Heart right ventricle (tissue), 16 donors: ENCODE data around the gene UGT2B17. TPM values are rescaled to one million over a fixed set of nuclear protein-coding genes. Genes with fewer than 3 reads are reported as not detected.
"Not testable (repeated sequence)": the region's sequence is repeated elsewhere in the genome, so short reads cannot be mapped to it uniquely, and the experiment has no call there.

Experiments
- ATAC-seq, 8 donors: fragments of 200-7000 bp; cut with Tn5 transposase; one replicate each; pipeline ENCODE4 v1.9.1; 2020; ENCODE audit warnings: mild to moderate bottlenecking in 8 of 8, moderate library complexity in 8 of 8, moderate number of reproducible peaks in 1 of 8
- DNase-seq, 2 donors: peaks; one replicate each; pipeline ENCODE4 v3.0.0-alpha.2; 2020
- H3K27ac ChIP-seq, 10 donors: fragments of 200-600 bp; sonication (generic) in 2 of 10; one replicate each; pipeline versions ENCODE4 v1.5.0 to v1.8.0; 2020 to 2022; ENCODE audit warnings: mild to moderate bottlenecking in 3 of 10
- H3K27me3 ChIP-seq, 7 donors: fragments of 200-600 bp; one replicate each; pipeline ENCODE4 v1.8.0; 2021 to 2022; ENCODE audit warnings: mild to moderate bottlenecking in 2 of 7
- H3K36me3 ChIP-seq, 9 donors: fragments of 200-600 bp; sonication (generic) in 1 of 9; one replicate each; pipeline versions ENCODE4 v1.5.0 to v1.8.0; 2020 to 2022; ENCODE audit warnings: mild to moderate bottlenecking in 2 of 9
- H3K4me1 ChIP-seq, 9 donors: fragments of 200-600 bp; sonication (generic) in 1 of 9; one replicate each; pipeline versions ENCODE4 v1.5.0 to v1.8.0; 2020 to 2022; ENCODE audit warnings: mild to moderate bottlenecking in 4 of 9
- H3K4me3 ChIP-seq, 10 donors: fragments of 200-600 bp; sonication (generic) in 2 of 10; one replicate each; pipeline versions ENCODE4 v1.5.0 to v1.8.0; 2020 to 2022; ENCODE audit warnings: mild to moderate bottlenecking in 7 of 10, moderate library complexity in 2 of 10
- H3K9me3 ChIP-seq, 11 donors: fragments of 200-600 bp in 10 of 11; sonication (generic) in 2 of 11; one replicate each; pipeline versions ENCODE4 v1.5.0 to v1.8.0; 2013 to 2022; ENCODE audit warnings: mild to moderate bottlenecking in 2 of 11, control low read depth in 1 of 11, moderate library complexity in 1 of 11
- CTCF ChIP-seq, 9 donors: fragments of 200-600 bp; sonication (generic) in 2 of 9; IDR thresholded peaks; one replicate each; pipeline versions ENCODE4 v1.5.0 to v1.8.0; 2021 to 2022; ENCODE audit warnings: antibody characterized with exemption in 9 of 9, mild to moderate bottlenecking in 5 of 9, moderate library complexity in 1 of 9
- WGBS, 2 donors: extraction: QIAGEN DNeasy Blood & Tissue Kit; methylation state at CpG; one replicate each; pipeline ENCODE4 v1.1.7; 2013; ENCODE audit warnings: inconsistent platforms in 1 of 2; 5-methylcytosine and 5-hydroxymethylcytosine counted together
- intact Hi-C, 10 donors: fragments of 100-400 bp; cut with DNase I; formaldehyde crosslinking; loops; one replicate each; pipeline versions ENCODE4 v1.11.1 to v1.14.2; 2022
- polyA plus RNA-seq, 2 donors: library from polyadenylated mRNA; stranded (reverse); fragments of 200-250 nt; gene quantifications; one replicate each; pipeline ENCODE4 v1.2.3, GENCODE V29; 2013
- total RNA-seq, 10 donors: library from RNA; stranded (reverse); fragmentation: NEBNext Ultra II Directional in 3 of 10; extraction: Animal tissue kit (Norgen Biotek cat#: 25700) in 3 of 10; gene quantifications; one replicate each; pipeline versions ENCODE4 v1.2.1 to v1.2.4, GENCODE V29; 2021 to 2023
- donor health status: Arrhythmogenic right ventricular cardiomyopathy.
- donor health status: ischemic (EF 13 %, LVEDD 7.1; RV severe dilation, severe dysfunction).
- donor health status: healthy with polysubstance abuse.
- donor health status: DM: no; HTN: yes; CAD: no.
- donor health status: DM: no; HTN: no; CAD: no.
- donor health status: ischemic (EF 25% LVEDD 6.9; RV normal size, moderate dysfunction).
- donor health status: ischemic (EF 25% LVEDD 5.7; RV mildly dilated, moderate dysfunction).
- donor health status: healthy.
- donor health status: DM: yes; HTN: yes; CAD: no.
- donor health status: Ischemic cardiomyopathy.
- donor health status: ischemic (EF 35%, LVEDD 5.7; RV mildly dilated, moderate dysfunction).
- donor health status: nonischemic (EF 11% LVEDD 7.7; RV severe dilation, severe dysfunction).
- donor health status: DM: yes; HTN: yes; CAD: no.
- donor health status: PGD.
- donor health status: ischemic (EF 29% LVEDD 5.4; RV normal size, mild dysfunction).
- donor health status: nonischemic (EF 23%, LVEDD 6.1; RV moderate dilation, normal function).

The UGT2B17 gene
- total and polyA plus RNA-seq, 12 donors = 0.12 TPM; not detected in 11

DNA sequence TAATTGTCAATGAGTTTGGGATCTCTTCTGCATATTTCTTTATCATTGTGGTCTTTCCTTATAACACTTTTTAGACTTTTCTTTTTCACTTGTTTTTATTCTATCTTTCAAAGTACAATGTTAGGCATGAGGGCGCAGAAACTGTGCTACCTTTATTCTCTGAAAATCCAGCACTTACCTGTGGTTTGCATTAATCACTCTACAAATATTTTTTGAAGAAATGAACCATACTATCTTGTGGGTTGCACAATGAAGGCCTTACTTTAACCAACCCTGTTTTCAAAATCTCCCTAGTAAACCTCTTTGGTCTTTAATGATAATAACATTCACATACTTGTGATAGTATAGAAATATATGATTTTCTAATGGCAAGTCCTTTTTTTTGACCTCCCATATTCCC lies 11.0 kb downstream of the UGT2B17 start:
- H3K4me1 ChIP-seq, H3K27me3 ChIP-seq, H3K36me3 ChIP-seq, ATAC-seq, intact Hi-C loops, H3K27ac ChIP-seq, H3K9me3 ChIP-seq, H3K4me3 ChIP-seq, DNase-seq: not testable (repeated sequence)
- 100% methylated on average over 1 of the region's 1 CpG; no CpG with 5 or more reads in 1 of the 2 donors for WGBS, 2 donors

GRCh38 chr4:68560364-68561070 lies 15.6 kb downstream of the UGT2B17 start:
- ATAC-seq, H3K4me1 ChIP-seq, H3K27ac ChIP-seq, H3K4me3 ChIP-seq, DNase-seq, intact Hi-C loops, H3K27me3 ChIP-seq, H3K36me3 ChIP-seq, H3K9me3 ChIP-seq: not testable (repeated sequence)
- no CpG with 5 or more reads among the region's 1 CpG for whole genome bisulfite sequencing, 2 donors

- H3K9me3 ChIP-seq, H3K27ac ChIP-seq, intact Hi-C loops, H3K27me3 ChIP-seq, DNase-seq, H3K4me1 ChIP-seq, H3K36me3 ChIP-seq, ATAC-seq, H3K4me3 ChIP-seq: not testable (repeated sequence)
- 81% methylated on average over 1 of the region's 1 CpG; no CpG with 5 or more reads in 1 of the 2 donors for WGBS, 2 donors
These were observed 22.3 kb downstream of the UGT2B17 start for GRCh38 chr4:68553830-68554229.

DNA sequence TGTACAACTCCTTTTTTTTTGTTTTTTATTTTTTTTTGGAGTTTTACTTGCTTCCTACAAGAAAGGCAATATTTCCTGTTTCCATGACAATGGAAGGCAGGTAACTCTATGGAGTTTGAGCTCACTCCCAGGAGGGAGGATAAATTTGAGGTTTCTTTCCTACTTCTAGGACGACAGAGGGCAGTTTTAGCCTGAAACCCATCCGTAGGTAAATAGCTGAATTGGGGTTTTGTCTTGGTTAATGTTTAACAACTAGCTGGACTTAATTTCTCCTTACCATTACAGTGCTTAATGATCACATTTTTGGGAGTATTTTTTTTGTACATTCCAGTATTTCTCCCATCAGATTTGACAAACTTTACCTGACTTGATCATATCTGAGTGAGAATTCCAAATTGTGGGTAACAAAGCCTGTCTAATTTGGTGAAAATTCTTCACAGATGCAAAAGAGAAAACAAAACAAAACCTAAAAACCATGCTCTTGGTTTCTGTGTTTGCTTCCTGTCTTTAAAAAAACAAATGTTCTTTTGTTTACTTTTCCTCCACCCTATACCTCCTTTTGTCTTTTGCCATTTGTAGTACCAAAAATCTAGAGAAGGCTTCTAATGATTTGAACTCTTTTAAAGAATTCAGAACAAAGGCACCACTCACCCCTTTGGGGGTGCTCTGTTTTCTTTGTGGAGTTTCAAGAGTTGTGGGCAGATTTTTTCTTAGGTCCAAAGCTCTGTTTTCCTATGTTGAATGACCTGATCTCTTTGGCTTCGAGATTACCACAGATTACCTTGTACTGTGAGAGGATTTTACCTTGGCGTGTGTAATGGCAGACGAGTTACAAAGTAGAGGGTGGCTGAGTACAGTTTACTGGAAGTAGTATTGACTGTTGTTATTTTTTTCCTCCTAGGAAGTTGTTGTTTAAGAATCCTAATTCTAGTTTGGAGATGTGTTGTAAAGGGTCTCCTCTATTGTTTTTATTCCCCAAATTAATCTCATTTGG lies 23.0 kb downstream of the UGT2B17 start:
- 72% methylated on average over 5 of the region's 5 CpGs; no CpG with 5 or more reads in 1 of the 2 donors for WGBS, 2 donors
- H3K4me3 ChIP-seq, H3K4me1 ChIP-seq, DNase-seq, H3K27ac ChIP-seq, H3K27me3 ChIP-seq, H3K9me3 ChIP-seq, ATAC-seq, H3K36me3 ChIP-seq, intact Hi-C loops: not testable (repeated sequence)

DNA sequence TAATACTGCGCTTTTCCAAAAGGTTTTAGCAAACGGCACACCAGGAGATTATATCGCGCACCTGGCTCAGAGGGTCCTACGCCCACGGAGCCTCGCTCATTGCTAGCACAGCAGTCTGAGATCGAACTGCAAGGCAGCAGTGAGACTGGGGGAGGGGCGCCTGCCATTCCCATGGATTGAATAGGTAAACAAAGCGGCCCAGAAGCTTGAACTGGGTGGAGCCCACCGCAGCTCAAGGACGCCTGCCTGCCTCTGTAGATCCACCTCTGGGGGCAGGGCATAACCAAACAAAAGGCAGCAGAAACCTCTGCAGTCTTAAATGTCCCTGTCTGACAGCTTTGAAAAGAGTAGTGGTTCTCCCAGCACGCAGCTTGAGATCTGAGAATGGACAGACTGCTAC lies 33.4 kb downstream of the UGT2B17 start:
- intact Hi-C loops, ATAC-seq: not testable (repeated sequence)
- 91% methylated on average over 13 of the region's 13 CpGs; no CpG with 5 or more reads in 1 of the 2 donors for WGBS, 2 donors

DNA sequence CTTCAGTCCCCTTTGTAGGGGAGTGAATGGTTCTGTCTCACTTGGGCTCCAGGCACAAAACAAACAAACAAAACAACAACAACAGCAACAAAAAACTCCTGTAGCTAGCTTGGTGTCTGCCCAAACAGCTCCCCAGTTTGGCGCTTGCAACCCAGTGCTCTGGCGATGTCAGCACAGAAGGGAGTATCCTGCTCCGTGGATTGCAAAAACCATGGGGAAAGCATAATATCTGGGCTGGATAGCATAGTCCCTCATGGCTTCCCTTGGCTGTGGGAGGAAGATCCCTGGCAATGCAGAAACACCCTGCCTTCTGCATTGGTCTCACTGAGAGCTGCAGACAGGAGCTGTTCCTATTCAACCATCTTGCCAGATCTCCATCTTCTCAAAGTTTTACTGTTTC lies 39.7 kb downstream of the UGT2B17 start:
- no peak for TF ChIP-seq CTCF (IDR thresholded peaks at IDR 0.05)

More for the DNA sequence above, 33.4 kb downstream of the UGT2B17 start:
- not testable (repeated sequence) for H3K9me3 ChIP-seq, DNase-seq, H3K4me1 ChIP-seq, H3K27me3 ChIP-seq, H3K4me3 ChIP-seq, H3K36me3 ChIP-seq, H3K27ac ChIP-seq

More for the DNA sequence above, 39.7 kb downstream of the UGT2B17 start:
- Histone ChIP-seq H3K4me1 (no peaks in the 10 kb centered on the region), H3K27ac (no peak overlapping the region), H3K9me3 (peaks cover 0 to 17% (median 0%) of the 10 kb centered on the region in 11 donors), H3K36me3 (no peaks in the 10 kb centered on the region), H3K4me3 (no peak overlapping the region), H3K27me3 (no peaks in the 10 kb centered on the region)
- ATAC-seq (no peak), DNase-seq (no peak)
- intact Hi-C loops = no loop called here
- 87% methylated on average over 3 of the region's 3 CpGs; no CpG with 5 or more reads in 1 of the 2 donors for WGBS, 2 donors
